T follicular helper cell (primary cell): ENCODE data around the gene ST6GALNAC3.
"Not testable (repeated sequence)": the region's sequence is repeated elsewhere in the genome, so short reads cannot be mapped to it uniquely, and the experiment has no call there.

Experiments
- DNase-seq: peaks from one replicate; pipeline ENCODE4 v3.0.0-alpha.2; 2020; ENCODE audit warnings: low read depth

ST6GALNAC3 gene

DNA sequence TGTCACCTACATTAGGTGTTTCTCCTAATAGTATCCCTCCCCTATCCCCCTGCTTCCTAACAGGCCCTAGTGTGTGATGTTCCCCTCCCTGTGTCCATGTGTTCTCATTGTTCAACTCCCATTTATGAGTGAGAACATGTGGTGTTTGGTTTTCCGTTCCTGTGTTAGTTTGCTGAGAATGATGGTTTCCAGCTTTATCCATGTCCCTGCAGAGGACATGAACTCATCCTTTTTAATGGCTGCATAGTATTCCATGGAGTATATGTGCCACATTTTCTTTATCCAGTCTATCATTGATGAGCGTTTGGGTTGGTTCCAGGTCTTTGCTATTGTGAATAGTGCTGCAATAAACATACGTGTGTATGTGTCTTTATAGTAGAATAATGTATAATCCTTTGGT is 267.3 kb downstream of the ST6GALNAC3 start:
- DNase-seq = not testable (repeated sequence)

DNA sequence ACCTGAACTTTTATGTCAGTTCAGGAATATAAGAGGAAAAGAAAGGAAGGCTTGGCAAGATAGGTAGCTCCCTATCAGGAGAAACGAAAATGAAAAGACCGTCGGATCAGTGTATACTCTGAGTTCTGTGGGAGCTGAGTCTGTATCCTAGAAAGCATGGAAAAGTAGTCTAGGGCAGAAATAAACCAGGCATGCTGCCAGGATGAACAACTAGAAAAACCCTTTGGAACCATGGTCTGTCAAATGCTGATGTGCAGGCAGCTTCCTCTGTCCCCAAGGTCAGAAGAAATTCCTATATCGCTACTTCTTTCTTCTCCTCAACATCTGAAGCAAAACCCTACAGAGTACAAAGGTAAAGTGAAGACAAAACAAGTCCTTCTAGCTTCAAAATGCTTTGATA is 268.8 kb downstream of the ST6GALNAC3 start:
- no peak for DNase-seq

DNA sequence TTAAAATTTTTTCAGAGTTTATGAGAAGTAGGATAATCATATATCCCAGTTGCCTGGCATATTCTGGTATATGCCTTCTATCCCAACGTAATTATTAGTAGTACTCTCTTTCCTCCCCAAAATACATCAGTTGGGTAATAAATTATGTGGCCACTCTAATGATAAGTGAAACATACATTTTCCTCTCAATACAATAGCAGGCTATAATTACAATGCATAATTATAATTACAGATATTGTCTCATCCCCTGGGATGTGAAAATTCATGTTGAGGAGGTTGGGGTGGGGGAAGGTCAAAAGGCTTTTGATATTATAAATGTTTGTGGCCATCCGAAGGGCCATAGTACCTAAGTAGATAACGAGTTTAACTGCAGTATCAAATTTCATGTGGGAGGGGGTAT is 277.1 kb downstream of the ST6GALNAC3 start:
- no peak for DNase-seq

DNA sequence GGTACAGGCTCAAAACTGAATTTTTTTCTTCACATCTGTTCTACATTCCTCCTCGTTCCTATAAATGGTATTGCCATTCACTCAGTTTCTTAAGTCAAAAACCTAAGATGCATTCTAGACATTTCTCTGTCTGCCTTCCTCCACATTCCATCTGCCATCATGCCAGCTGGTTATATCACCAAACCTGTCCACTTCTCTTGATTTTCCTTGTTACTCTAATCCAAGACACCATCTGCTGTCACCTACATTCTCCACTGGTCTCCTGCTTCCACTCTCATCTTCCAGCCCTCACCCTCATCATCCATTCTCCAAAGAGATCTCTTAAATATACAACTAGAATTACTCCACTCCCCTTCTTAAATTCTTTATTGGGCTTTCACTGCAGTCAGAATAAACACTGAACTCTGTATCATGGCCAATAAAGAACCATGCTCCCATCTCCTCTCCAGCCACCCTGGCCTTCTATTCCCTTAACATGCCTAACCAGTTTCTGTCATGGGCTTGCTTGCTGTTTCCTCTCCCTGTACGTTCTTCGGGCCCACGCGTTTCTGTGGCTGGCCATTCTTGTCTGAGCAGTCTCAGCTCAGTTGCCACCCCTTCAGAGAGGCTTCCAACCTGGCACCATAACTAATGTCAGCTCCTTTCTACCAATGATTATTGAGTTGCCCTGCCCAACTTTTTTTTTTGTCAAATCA is 278.3 kb downstream of the ST6GALNAC3 start:
- DNase-seq = no peak

DNA sequence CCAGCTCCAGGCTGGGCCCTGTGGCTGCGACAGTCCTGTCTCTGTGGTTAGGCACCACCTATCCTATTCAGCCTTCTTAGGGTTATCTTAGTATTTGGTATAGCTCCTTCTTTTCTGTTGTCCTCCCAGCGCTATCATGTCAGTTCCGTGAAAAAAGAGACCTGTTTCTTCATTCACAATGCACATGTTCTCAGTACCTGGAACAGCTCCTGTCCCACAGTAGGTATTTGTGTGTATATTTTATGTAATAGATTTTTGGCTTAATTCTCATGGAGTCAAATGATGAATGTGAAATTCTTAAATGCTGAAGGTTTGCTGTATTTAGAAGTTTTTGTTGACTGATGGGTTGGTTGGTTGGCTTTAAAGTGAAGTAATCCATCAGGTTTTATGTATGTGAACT is 279.7 kb downstream of the ST6GALNAC3 start:
- no peak for DNase-seq

DNA sequence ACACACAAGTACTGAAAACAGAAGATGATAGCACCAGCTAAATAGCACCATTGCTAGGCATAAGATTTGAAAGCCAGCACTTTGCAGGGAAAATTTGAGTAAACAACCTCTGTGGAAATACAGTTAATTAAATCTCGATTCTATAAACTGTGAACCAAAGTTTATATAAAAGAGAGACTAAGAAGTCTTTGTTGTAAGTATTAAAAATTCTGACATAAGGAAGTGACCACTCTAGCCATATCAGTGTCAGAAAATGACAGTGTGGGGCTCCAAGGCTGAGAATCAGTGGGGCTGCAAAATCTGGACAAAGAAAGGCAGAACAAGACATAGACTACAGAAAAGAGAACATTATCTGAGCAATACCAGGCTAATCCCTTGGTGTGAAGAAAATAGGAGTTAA is 292.2 kb downstream of the ST6GALNAC3 start:
- no peak for DNase-seq

DNA sequence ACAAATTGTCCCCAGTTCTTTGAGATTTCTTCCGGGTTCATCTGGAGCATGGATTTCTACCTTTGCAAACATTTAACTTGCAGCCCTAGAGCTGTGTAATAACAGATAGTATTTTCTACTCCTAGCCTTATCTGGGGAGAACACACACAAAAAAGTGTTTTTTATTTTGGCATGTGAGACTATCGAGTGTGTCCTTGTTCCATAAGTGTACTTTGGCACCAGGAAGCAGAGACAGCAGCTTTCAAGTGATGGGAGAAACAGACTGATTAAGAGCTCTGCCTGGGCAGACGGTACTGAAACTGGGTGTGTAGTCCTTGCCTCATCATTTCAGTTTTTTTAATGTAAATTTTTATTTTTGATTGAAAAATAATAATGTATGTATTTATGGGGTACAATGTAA is 297.4 kb downstream of the ST6GALNAC3 start:
- no peak for DNase-seq

DNA sequence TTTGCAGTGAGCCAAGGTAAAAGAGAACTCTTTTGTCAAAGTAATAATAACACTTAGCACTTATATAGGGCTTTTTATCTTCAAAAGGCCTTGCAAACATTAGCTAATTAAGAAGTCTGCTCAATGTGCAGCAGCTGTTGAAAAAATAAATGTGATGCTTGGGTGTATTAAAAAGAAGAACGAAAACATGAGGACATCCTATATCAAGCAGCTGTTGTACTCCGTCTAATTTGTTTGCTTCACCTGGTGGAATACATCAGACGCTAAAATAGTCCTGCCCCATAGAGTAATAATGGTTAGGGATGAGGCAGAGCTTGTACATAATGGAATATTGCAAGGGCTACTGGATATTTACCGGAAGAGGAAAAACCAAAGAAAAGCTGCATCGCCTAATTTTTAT is 299.5 kb downstream of the ST6GALNAC3 start:
- no peak for DNase-seq

DNA sequence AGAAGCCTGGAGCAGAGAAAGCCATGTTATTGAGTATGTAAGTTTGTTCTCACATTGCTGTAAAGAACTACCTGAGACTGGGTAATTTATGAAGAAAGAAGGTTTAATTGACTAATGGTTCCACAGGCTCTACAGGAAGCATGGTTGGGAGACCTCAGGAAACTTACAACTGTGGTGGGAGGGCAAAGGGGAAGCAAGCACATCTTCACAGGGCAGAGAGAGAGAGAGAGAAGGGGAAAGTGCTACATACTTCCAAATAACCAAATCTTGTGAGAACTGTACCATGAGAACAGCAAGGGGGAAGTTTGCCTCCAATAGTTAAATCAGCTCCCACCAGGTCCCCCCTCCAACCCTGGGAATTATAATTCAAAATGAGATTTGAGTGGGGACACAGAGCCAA is 302.7 kb downstream of the ST6GALNAC3 start:
- no peak for DNase-seq

DNA sequence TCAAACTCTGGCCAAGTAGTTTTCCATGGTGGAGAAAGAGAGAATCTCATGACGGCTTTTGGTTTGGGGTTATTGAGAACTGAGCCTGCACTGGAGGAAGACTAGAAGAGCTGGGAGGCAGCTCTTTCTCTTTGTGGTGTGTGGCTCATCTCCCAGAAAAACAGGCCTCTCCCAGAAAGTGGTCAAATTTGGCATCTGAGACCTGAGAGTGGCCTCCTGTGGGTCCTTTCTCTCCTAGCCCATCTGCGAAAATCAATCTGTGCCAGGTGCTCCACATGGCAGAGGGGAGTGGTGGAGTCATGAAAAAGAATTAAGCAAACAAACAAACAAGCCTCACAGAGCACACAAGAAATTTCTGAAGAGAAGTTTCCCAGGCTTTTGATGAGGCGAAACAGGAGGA is 305.0 kb downstream of the ST6GALNAC3 start:
- DNase-seq = no peak

DNA sequence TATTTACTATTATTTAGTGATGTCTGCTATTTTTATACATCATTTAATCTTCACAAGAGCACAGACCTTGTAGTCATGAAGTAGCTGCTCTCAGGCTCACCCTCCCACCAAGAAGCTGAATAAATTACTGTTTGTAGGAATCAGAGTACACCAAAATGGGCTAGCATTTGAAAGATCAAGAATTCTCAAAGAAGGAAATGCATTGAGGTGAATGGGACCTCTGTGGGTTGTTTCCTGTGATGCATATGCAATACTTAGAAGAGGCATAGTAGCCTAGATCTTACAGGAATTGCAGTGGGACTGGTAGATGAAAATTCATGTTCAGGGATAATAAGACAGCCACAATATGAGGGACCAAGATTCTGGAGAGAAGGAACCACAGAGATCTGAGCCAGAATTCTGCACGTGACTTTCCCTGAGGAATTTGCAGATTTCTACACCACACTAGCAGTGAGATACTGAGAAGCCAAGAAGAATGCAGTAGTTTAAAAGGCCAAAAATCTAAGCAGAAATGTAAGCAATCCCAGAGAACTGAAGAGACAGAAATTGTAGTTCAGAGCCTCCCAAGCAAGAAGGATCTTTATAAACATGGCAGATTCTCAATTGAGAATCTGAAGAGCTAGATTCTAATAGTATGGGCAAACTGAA is 307.0 kb downstream of the ST6GALNAC3 start:
- no peak for DNase-seq

DNA sequence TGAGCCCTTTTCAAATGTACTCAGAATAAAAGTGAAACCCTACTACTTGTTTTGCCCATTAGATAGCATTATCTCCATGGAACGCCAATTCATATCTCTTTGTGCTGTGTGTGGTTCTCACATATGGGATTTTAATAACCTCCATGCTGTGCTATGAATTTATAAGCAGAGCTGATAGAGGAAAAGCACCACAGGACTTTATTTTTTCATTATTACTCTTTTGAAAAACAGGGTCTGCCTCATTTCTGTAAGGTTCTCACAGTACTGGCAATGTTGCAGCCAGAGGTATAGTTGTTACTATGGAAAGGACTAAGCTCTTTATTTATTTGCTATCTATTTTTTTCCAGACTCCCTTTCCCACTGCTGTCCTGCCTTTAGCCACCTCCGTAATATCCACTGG is 313.7 kb downstream of the ST6GALNAC3 start:
- no peak for DNase-seq

DNA sequence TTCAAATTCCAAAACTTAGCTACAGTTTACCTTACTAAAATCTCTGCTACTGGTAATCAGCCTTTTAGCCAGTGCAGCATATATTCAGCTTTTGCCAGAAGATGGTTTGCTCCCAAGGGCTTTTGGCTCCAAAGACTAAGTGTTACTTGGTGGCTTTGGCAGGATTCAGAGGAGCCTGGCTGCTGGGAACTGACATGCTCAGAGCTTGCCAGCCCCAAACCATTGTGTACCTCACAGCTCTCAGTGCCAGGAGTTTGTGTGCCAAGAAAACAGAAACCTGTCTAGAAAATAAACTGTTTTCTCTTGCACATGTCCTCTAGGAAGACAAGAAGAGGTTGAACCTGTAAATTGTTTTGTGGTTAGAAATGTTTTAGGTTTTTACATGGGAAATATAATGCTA is 315.9 kb downstream of the ST6GALNAC3 start:
- DNase-seq = no peak

DNA sequence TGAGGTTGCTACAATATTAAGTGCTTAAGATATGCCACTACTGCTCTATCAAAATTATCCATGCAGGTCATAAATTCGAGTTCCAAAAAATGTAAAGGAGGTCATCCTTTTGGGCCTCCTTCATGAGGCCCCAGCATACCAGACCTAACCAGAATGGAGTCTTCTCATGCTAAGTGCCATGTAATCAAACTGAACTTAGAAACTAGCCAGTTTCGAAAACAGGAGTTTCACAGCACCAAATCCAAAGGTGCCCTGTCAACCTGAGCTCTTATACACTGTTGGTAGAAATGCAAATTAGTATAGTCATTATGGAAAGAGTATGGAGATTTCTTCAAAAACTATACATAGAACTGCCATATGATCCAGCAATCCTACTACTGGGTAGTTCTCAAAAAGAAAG is 320.5 kb downstream of the ST6GALNAC3 start:
- no peak for DNase-seq

DNA sequence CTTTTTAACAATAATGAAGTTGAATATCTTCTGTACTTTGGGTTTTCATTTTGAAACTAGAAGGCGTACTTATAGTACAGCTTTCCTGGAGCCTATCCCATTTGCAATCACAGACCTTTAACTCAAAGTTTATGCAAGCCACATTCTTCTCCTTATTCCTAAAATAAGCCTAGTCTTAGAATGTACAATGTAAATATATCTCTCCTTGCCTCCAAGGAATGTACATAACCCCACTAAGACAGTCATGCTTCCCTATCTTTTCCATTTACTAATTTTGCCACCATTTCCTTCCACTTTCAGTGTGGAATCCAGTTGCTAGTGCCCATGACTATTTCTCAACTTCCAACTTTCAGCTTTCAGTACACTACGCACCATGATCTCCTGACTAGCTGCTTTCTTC is 327.6 kb downstream of the ST6GALNAC3 start:
- DNase-seq = no peak

DNA sequence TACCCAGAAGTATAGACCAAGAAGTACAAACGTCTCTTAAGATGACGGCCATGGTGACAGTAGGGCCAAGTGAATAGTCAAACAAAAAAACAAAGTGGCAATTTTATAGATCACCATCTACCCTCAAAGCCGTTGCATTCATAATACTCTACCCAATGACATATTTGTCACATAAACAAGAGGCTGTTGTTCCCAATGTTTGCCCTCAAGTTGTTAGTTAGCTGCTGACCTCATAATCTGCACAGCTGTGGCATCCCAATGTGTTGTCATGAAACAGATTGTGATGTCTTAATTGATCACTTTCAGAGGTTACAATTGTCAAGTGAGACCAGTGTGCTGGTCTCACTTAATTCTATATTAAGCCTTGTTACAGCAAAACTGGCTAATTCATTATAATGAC is 333.8 kb downstream of the ST6GALNAC3 start:
- DNase-seq = no peak

DNA sequence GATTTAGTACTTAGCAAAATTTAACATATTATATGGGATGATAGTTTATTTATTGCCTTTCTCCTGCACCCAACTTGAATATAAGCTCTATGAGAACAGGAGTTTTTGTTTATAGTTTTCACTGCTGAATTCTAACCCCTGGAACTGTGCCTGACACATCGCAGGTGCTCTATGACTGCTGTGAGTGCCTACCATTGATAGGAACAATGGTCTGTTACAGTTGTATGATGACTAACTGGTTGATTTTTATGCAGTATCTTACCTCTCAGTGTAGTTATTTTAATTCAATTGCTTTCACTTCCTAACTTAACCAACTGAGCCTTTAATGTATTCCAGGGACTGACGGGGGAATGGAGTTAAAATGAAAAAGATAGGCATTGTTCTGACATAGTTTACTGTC is 336.0 kb downstream of the ST6GALNAC3 start:
- no peak for DNase-seq

DNA sequence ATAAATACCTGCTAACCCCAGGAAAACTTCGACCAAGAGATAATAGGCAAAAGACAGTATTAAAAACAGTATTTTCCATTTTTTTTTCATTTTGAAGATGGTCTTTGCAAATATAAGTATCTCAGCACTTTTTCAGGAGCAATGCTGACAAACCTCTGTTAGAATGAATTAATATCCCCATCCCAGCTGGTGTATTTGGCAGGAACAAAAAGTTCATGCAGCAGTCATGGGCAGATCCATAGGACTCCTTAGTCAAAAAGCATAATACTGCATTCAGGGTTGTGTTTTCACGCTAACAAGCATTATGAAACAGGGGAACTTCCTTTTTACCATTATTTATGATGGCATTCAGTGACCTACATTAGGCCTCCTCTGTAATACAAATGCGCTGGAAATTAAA is 344.0 kb downstream of the ST6GALNAC3 start:
- no peak for DNase-seq

DNA sequence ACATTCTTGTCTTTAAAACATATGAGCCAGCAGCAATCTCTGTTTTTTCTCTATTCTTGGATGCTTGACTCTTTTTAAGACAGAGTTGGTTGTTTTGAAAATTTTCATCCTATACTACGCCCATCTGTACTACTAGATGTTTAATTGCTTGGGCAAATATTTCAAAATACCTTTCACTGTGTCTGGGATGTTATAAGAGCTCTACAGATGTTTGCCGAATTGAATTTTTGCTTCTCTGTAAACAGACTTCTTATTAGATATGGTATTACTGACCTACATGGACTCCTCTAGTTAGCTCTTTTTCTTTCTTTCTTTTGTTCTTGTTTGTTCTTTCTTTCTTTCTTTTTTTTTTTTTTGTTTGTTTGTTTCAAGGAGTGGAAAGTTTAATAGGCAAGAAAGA is 345.1 kb downstream of the ST6GALNAC3 start:
- no peak for DNase-seq

DNA sequence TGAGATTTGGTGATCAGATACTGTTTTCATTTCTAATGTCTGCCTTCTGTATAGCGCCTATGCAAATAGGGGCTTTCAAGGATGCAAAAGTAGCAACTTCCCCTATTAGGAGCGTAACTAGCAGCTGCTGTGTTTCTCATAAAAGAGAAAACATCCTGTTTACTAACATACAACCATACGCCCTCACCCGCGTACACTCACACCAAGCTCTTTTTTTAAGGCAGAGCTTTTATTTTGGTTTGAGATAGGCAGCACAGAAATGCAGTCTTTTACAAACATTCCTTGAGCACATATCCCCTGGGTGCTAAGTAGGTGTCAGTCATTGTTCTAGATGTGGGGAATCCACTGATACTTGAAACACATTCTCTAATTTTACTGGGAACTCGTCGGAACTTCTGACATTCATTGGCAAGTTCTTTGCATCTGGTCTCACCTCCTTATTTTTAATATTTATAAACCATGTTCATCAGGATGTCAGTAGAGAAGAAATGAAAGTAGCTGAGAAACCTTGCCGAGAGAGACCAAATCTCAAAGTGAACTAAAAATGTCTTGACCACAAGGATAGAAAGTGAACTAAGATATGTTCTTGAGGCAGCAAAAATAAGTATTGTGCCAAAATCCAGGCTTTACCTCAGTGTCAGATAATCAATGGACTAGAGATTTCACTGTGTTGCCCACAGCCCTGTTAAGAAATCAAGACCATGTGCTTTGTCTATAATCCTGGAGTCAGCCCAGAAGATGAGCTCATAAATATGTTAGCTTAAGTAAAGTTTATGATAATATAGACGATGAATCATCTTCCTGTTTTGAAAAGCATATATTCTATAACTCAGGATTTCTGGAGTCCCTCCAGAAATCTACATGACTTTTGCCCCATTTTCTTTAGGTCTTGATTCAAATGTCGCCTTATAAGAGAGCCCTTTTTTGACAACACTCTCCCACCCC is 350.9 kb downstream of the ST6GALNAC3 start:
- no peak for DNase-seq

DNA sequence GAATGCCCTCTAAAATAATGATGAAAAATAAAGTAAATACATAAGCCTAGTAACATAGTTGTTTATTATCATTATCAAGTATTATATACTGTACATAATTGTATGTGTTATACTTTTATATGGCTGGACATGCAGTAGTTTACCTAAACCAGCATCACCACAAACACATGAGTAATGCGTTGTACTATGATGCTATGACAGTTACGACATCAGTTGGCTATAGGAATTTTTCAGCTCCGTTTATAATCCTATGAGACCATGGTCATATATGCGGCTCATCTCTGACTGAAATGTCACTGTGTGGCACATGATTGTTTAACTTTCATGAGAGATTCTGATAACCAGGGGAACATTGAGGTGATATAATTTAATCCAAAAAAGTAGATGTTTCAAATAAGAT is 352.1 kb downstream of the ST6GALNAC3 start:
- DNase-seq = no peak

DNA sequence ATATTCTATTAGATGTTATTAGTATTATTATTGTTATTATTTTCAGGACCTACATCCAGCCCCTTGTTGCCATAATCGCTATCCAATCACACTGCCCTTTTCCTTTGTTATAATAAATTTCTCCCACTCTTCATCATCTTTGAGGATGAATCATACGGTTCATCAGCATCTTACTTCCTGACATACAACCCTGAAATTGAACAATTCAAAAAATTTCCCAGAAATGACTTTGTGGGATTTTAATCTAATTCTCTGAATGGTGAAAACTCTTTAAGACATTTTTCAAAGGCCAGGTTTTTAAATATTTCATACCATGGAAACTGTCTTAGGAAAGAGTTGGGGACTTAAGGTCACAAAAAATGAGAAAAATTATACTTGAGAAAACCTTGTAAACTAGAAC is 353.5 kb downstream of the ST6GALNAC3 start:
- no peak for DNase-seq

DNA sequence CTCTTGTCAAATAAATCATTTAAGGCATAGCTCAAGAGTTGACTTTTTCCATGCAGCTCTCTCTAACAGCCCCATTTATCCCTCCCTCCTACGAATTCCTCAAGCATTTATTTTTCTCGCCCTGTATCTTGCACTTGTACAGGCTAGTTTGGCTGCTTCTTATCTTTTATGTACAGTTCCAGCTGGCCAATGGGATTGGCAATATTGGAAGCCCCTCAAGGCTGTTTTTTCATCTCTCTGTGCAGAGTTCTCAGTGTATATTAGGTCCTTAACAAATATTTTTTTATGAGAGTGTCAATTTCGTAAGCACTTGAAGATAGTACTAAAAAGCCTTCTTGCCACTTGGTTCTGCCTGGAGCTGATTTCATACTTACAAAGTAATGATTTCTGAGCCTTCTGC is 356.0 kb downstream of the ST6GALNAC3 start:
- no peak for DNase-seq
